Left lung (tissue), 10 donors: ENCODE measurements around the gene GREM1. TPM values are rescaled to one million over a fixed set of nuclear protein-coding genes. Genes with fewer than 3 reads are reported as not detected.
A peak's percentile ranks its signal among the peaks of the same experiment; 100 is the strongest.

Experiments
- ATAC-seq: fragments of 200-7000 bp; cut with Tn5 transposase; one replicate; pipeline ENCODE4 v1.9.1; 2020; ENCODE audit warnings: moderate library complexity
- DNase-seq, 4 donors: peaks; one replicate each; pipeline ENCODE4 v3.0.0-alpha.2; 2013 to 2020
- H3K27ac ChIP-seq, 2 donors: fragments of 200-600 bp; sonication (generic) in 1 of 2; one replicate each; pipeline versions ENCODE4 v1.5.0 to v1.8.0; 2020 to 2021
- H3K27me3 ChIP-seq, 2 donors: fragments of 200-600 bp; sonication (generic) in 1 of 2; one replicate each; pipeline versions ENCODE4 v1.5.0 to v1.8.0; 2020 to 2021
- H3K36me3 ChIP-seq, 2 donors: fragments of 200-600 bp; sonication (generic) in 1 of 2; one replicate each; pipeline versions ENCODE4 v1.5.0 to v1.8.0; 2020 to 2021
- H3K4me1 ChIP-seq, 2 donors: fragments of 200-600 bp; one replicate each; pipeline ENCODE4 v1.8.0; 2021
- H3K4me3 ChIP-seq, 2 donors: fragments of 200-600 bp; sonication (generic) in 1 of 2; one replicate each; pipeline versions ENCODE4 v1.5.0 to v1.8.0; 2020 to 2021; ENCODE audit warnings: mild to moderate bottlenecking in 1 of 2
- H3K9me3 ChIP-seq, 2 donors: fragments of 200-600 bp; sonication (generic) in 1 of 2; one replicate each; pipeline versions ENCODE4 v1.5.0 to v1.8.0; 2020 to 2021
- intact Hi-C, 2 donors: fragments of 100-400 bp; cut with DNase I; formaldehyde crosslinking; loops; one replicate each; pipeline versions ENCODE4 v1.11.2 to v1.14.2; 2022
- polyA plus RNA-seq, 6 donors: library from polyadenylated mRNA; unstranded; fragments of 120-200 nt; gene quantifications; one replicate each; pipeline ENCODE4 v1.2.1, GENCODE V29; 2013; ENCODE audit not compliant: insufficient read length in 6 of 6
- total RNA-seq, 2 donors: library from RNA; stranded (reverse); fragmentation: NEBNext Ultra II Directional; extraction: Animal tissue kit (Norgen Biotek cat#: 25700); gene quantifications; one replicate each; pipeline ENCODE4 v1.2.1, GENCODE V29; 2021
- TF ChIP-seq, protein P1 (sequence below), 2 donors: fragments of 200-600 bp; sonication (generic) in 1 of 2; IDR thresholded peaks; one replicate each; pipeline versions ENCODE4 v1.5.0 to v1.8.0; 2021; ENCODE audit warnings: antibody characterized with exemption in 2 of 2
- donor health status: DM: no; HTN: yes; CAD: no.
- donor health status: DM: no; HTN: no; CAD: no.

GREM1 gene
- total and polyA plus RNA-seq, 8 donors: 0.01 to 2.2 (median 0.12) TPM

DNA sequence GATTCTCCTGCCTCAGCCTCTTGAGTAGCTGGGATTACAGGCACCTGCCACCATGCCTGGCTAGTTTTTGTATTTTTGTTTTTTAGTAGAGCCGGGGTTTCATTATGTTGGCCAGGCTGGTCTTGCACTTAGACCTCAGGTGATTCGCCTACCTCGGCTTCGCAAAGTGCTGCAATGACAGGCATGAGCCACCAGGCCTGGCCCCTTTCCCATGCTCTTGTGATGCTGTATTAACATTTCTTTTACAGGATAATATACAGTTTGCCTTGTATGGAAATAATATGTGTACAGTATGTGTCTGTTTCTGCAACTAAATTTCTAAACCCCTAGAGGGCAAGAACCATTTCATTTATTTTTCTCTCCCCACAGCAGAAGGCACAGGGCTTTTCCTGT is 38.5 kb upstream of the GREM1 start:
- no peaks in the 10 kb centered on the region for H3K9me3 ChIP-seq
- H3K27me3 ChIP-seq: no peaks in the 10 kb centered on the region
- H3K36me3 ChIP-seq: no peaks in the 10 kb centered on the region
- TF ChIP-seq, protein P1, sequence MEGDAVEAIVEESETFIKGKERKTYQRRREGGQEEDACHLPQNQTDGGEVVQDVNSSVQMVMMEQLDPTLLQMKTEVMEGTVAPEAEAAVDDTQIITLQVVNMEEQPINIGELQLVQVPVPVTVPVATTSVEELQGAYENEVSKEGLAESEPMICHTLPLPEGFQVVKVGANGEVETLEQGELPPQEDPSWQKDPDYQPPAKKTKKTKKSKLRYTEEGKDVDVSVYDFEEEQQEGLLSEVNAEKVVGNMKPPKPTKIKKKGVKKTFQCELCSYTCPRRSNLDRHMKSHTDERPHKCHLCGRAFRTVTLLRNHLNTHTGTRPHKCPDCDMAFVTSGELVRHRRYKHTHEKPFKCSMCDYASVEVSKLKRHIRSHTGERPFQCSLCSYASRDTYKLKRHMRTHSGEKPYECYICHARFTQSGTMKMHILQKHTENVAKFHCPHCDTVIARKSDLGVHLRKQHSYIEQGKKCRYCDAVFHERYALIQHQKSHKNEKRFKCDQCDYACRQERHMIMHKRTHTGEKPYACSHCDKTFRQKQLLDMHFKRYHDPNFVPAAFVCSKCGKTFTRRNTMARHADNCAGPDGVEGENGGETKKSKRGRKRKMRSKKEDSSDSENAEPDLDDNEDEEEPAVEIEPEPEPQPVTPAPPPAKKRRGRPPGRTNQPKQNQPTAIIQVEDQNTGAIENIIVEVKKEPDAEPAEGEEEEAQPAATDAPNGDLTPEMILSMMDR (IDR thresholded peaks at IDR 0.05): no peak
- peaks cover 0 to 10% of the 10 kb centered on the region in 2 donors for H3K4me1 ChIP-seq
- no peak for DNase-seq
- no peak overlapping the region for H3K4me3 ChIP-seq
- intact Hi-C loops: no loop called here
- ATAC-seq: no peak
- H3K27ac ChIP-seq: no peak overlapping the region

- intact Hi-C loops: no loop called here
- no peaks in the 10 kb centered on the region for H3K27me3 ChIP-seq
- ATAC-seq: peak; percentile 42
Measured at GRCh38 chr15:32682569-32682968, 35.2 kb upstream of the GREM1 start.

GRCh38 chr15:32682977-32683630 is 34.7 kb upstream of the GREM1 start:
- TF ChIP-seq, protein P1 (IDR thresholded peaks at IDR 0.05): no peak
- H3K9me3 ChIP-seq: no peaks in the 10 kb centered on the region
- intact Hi-C loops: no loop called here
- no peaks in the 10 kb centered on the region for H3K27me3 ChIP-seq
- H3K36me3 ChIP-seq: no peaks in the 10 kb centered on the region
- no peak for ATAC-seq
- no peak overlapping the region for H3K27ac ChIP-seq
- DNase-seq: no peak
- H3K4me3 ChIP-seq: no peak overlapping the region
- H3K4me1 ChIP-seq: peaks cover 0 to 6% of the 10 kb centered on the region in 2 donors

More at GRCh38 chr15:32682569-32682968, 35.2 kb upstream of the GREM1 start:
- DNase-seq: no peak
- H3K9me3 ChIP-seq: no peaks in the 10 kb centered on the region
- H3K4me1 ChIP-seq: peaks cover 0 to 6% of the 10 kb centered on the region in 2 donors
- no peak overlapping the region for H3K27ac ChIP-seq
- no peaks in the 10 kb centered on the region for H3K36me3 ChIP-seq
- H3K4me3 ChIP-seq: no peak overlapping the region
- TF ChIP-seq, protein P1 (IDR thresholded peaks at IDR 0.05): no peak

- DNase-seq (peak in 1 of 4 donors; percentile 46), ATAC-seq (peak; percentile 73)
- H3K4me3 ChIP-seq: no peak overlapping the region
- no peaks in the 10 kb centered on the region for H3K36me3 ChIP-seq
- intact Hi-C loops: no loop called here
- H3K27me3 ChIP-seq: no peaks in the 10 kb centered on the region
- no peak overlapping the region for H3K27ac ChIP-seq
- TF ChIP-seq, protein P1 (IDR thresholded peaks at IDR 0.05): no peak
- H3K9me3 ChIP-seq: no peaks in the 10 kb centered on the region
- peaks cover 0 to 6% of the 10 kb centered on the region in 2 donors for H3K4me1 ChIP-seq
Measured at GRCh38 chr15:32683906-32684584, 33.8 kb upstream of the GREM1 start.

DNA sequence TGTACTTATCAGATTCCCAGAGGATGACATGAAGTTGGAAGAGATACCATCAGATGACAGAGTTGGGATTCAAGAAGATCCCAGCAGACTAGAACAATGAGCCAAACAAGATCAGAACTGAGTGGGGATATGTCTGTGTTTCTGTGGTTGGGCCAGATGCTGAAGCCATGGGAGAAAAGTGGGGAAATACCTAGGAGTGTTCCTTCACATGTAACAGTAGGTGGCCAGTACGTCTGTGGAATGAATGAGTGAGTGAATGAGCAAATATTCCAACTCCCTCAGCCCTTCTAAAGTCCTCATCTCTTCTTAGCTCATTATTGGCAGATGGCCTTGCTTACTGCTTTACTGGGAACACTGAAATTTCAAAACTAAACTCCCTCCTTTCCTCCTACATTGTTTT is 32.2 kb upstream of the GREM1 start:
- Histone ChIP-seq H3K27ac (no peak overlapping the region), H3K27me3 (no peaks in the 10 kb centered on the region), H3K4me1 (peaks cover 0 to 6% of the 10 kb centered on the region in 2 donors), H3K4me3 (no peak overlapping the region), H3K9me3 (no peaks in the 10 kb centered on the region), H3K36me3 (no peaks in the 10 kb centered on the region)
- ATAC-seq (no peak), DNase-seq (no peak)
- TF ChIP-seq, protein P1 (IDR thresholded peaks at IDR 0.05): no peak
- intact Hi-C loops: no loop called here
